ENCODE results near the gene SCGB3A1. TPM values are rescaled to one million over a fixed set of nuclear protein-coding genes. Genes with fewer than 3 reads are reported as not detected.

Gene SCGB3A1
- polyA plus RNA-seq, 4 donors = 0.22 to 0.90 TPM; not detected in 2

- no peak overlapping the region for H3K27ac ChIP-seq (ENCODE audit: low read depth in 1 of 3, low read length in 2 of 3)
- H3K4me3 ChIP-seq (ENCODE audit: low read depth in 1 of 3, low read length in 3 of 3) = no peak overlapping the region
- 74 to 88% (median 83%) methylated on average over 24 to 32 of the region's 32 CpGs for WGBS, 3 donors
- H3K9me3 ChIP-seq (ENCODE audit: control insufficient read depth in 2 of 2, insufficient read depth in 1 of 2, low read depth in 1 of 2, low read length in 1 of 2) = no peaks in the 10 kb centered on the region
- peaks cover 0 to 12% (median 6%) of the 10 kb centered on the region in 3 donors for H3K27me3 ChIP-seq (ENCODE audit: control insufficient read depth in 3 of 3, insufficient read depth in 3 of 3, low read length in 3 of 3)
- FAIRE-seq = no peak
- H3K4me1 ChIP-seq (ENCODE audit: control insufficient read depth in 3 of 3, insufficient read depth in 2 of 3, low read depth in 1 of 3, low read length in 2 of 3) = no peaks in the 10 kb centered on the region
- no peaks in the 10 kb centered on the region for H3K36me3 ChIP-seq (ENCODE audit: control insufficient read depth in 3 of 3, insufficient read depth in 2 of 3, low read depth in 1 of 3, low read length in 3 of 3)
- no peak for DNase-seq
Measured at GRCh38 chr5:180621311-180621710, 30.0 kb upstream of the SCGB3A1 start.

GRCh38 chr5:180620014-180620413 lies 28.7 kb upstream of the SCGB3A1 start:
- no peaks in the 10 kb centered on the region for H3K4me1 ChIP-seq (ENCODE audit: control insufficient read depth in 3 of 3, insufficient read depth in 2 of 3, low read depth in 1 of 3, low read length in 2 of 3)
- WGBS, 3 donors = 65 to 89% (median 77%) methylated on average over 14 of the region's 14 CpGs
- no peak overlapping the region for H3K27ac ChIP-seq (ENCODE audit: low read depth in 1 of 3, low read length in 2 of 3)
- no peak overlapping the region for H3K4me3 ChIP-seq (ENCODE audit: low read depth in 1 of 3, low read length in 3 of 3)
- H3K9me3 ChIP-seq (ENCODE audit: control insufficient read depth in 2 of 2, insufficient read depth in 1 of 2, low read depth in 1 of 2, low read length in 1 of 2) = no peaks in the 10 kb centered on the region
- FAIRE-seq = no peak
- no peak for DNase-seq
- H3K36me3 ChIP-seq (ENCODE audit: control insufficient read depth in 3 of 3, insufficient read depth in 2 of 3, low read depth in 1 of 3, low read length in 3 of 3) = no peaks in the 10 kb centered on the region
- H3K27me3 ChIP-seq (ENCODE audit: control insufficient read depth in 3 of 3, insufficient read depth in 3 of 3, low read length in 3 of 3) = peaks cover 0 to 12% (median 6%) of the 10 kb centered on the region in 3 donors

GRCh38 chr5:180619563-180619915 lies 28.2 kb upstream of the SCGB3A1 start:
- Histone ChIP-seq H3K27me3 (ENCODE audit: control insufficient read depth in 3 of 3, insufficient read depth in 3 of 3, low read length in 3 of 3) (peaks cover 0 to 12% (median 6%) of the 10 kb centered on the region in 3 donors), H3K27ac (ENCODE audit: low read depth in 1 of 3, low read length in 2 of 3) (no peak overlapping the region), H3K4me3 (ENCODE audit: low read depth in 1 of 3, low read length in 3 of 3) (no peak overlapping the region), H3K9me3 (ENCODE audit: control insufficient read depth in 2 of 2, insufficient read depth in 1 of 2, low read depth in 1 of 2, low read length in 1 of 2) (no peaks in the 10 kb centered on the region), H3K36me3 (ENCODE audit: control insufficient read depth in 3 of 3, insufficient read depth in 2 of 3, low read depth in 1 of 3, low read length in 3 of 3) (no peaks in the 10 kb centered on the region), H3K4me1 (ENCODE audit: control insufficient read depth in 3 of 3, insufficient read depth in 2 of 3, low read depth in 1 of 3, low read length in 2 of 3) (no peaks in the 10 kb centered on the region)
- FAIRE-seq (no peak), DNase-seq (no peak)
- 78 to 82% (median 81%) methylated on average over 22 of the region's 22 CpGs for WGBS, 3 donors

GRCh38 chr5:180618829-180619562 lies 27.7 kb upstream of the SCGB3A1 start:
- H3K4me3 ChIP-seq (ENCODE audit: low read depth in 1 of 3, low read length in 3 of 3) = peak overlapping the region in 1 of 3 donors; percentile 35
- no peak for FAIRE-seq

GRCh38 chr5:180618487-180618828 lies 27.2 kb upstream of the SCGB3A1 start:
- Histone ChIP-seq H3K4me1 (ENCODE audit: control insufficient read depth in 3 of 3, insufficient read depth in 2 of 3, low read depth in 1 of 3, low read length in 2 of 3) (no peaks in the 10 kb centered on the region), H3K27ac (ENCODE audit: low read depth in 1 of 3, low read length in 2 of 3) (no peak overlapping the region), H3K36me3 (ENCODE audit: control insufficient read depth in 3 of 3, insufficient read depth in 2 of 3, low read depth in 1 of 3, low read length in 3 of 3) (no peaks in the 10 kb centered on the region), H3K9me3 (ENCODE audit: control insufficient read depth in 2 of 2, insufficient read depth in 1 of 2, low read depth in 1 of 2, low read length in 1 of 2) (no peaks in the 10 kb centered on the region), H3K4me3 (ENCODE audit: low read depth in 1 of 3, low read length in 3 of 3) (no peak overlapping the region), H3K27me3 (ENCODE audit: control insufficient read depth in 3 of 3, insufficient read depth in 3 of 3, low read length in 3 of 3) (peaks cover 0 to 12% (median 6%) of the 10 kb centered on the region in 3 donors)
- no peak for DNase-seq
- WGBS, 3 donors = 24 to 30% (median 29%) methylated on average over 15 of the region's 15 CpGs
- no peak for FAIRE-seq

More at GRCh38 chr5:180618829-180619562, 27.7 kb upstream of the SCGB3A1 start:
- peak; percentile 6 to 50 for DNase-seq
- H3K36me3 ChIP-seq (ENCODE audit: control insufficient read depth in 3 of 3, insufficient read depth in 2 of 3, low read depth in 1 of 3, low read length in 3 of 3) = no peaks in the 10 kb centered on the region
- WGBS, 3 donors = 13 to 27% (median 15%) methylated on average over 52 to 90 of the region's 90 CpGs
- H3K27ac ChIP-seq (ENCODE audit: low read depth in 1 of 3, low read length in 2 of 3) = no peak overlapping the region
- peaks cover 0 to 12% (median 6%) of the 10 kb centered on the region in 3 donors for H3K27me3 ChIP-seq (ENCODE audit: control insufficient read depth in 3 of 3, insufficient read depth in 3 of 3, low read length in 3 of 3)
- H3K4me1 ChIP-seq (ENCODE audit: control insufficient read depth in 3 of 3, insufficient read depth in 2 of 3, low read depth in 1 of 3, low read length in 2 of 3) = no peaks in the 10 kb centered on the region
- no peaks in the 10 kb centered on the region for H3K9me3 ChIP-seq (ENCODE audit: control insufficient read depth in 2 of 2, insufficient read depth in 1 of 2, low read depth in 1 of 2, low read length in 1 of 2)

- DNase-seq (no peak), FAIRE-seq (no peak)
- Histone ChIP-seq H3K4me1 (ENCODE audit: control insufficient read depth in 3 of 3, insufficient read depth in 2 of 3, low read depth in 1 of 3, low read length in 2 of 3) (no peaks in the 10 kb centered on the region), H3K36me3 (ENCODE audit: control insufficient read depth in 3 of 3, insufficient read depth in 2 of 3, low read depth in 1 of 3, low read length in 3 of 3) (no peaks in the 10 kb centered on the region), H3K27ac (ENCODE audit: low read depth in 1 of 3, low read length in 2 of 3) (no peak overlapping the region), H3K9me3 (ENCODE audit: control insufficient read depth in 2 of 2, insufficient read depth in 1 of 2, low read depth in 1 of 2, low read length in 1 of 2) (no peaks in the 10 kb centered on the region), H3K27me3 (ENCODE audit: control insufficient read depth in 3 of 3, insufficient read depth in 3 of 3, low read length in 3 of 3) (peaks cover 0 to 5% (median under 1%) of the 10 kb centered on the region in 3 donors), H3K4me3 (ENCODE audit: low read depth in 1 of 3, low read length in 3 of 3) (no peak overlapping the region)
- 63 to 78% (median 72%) methylated on average over 11 of the region's 11 CpGs for WGBS, 3 donors
Measured at GRCh38 chr5:180613814-180614188, 22.5 kb upstream of the SCGB3A1 start.

GRCh38 chr5:180613188-180613813 lies 22.0 kb upstream of the SCGB3A1 start:
- no peak overlapping the region for H3K4me3 ChIP-seq (ENCODE audit: low read depth in 1 of 3, low read length in 3 of 3)
- no peak for FAIRE-seq
- H3K4me1 ChIP-seq (ENCODE audit: control insufficient read depth in 3 of 3, insufficient read depth in 2 of 3, low read depth in 1 of 3, low read length in 2 of 3) = no peaks in the 10 kb centered on the region
- 62 to 80% (median 69%) methylated on average over 16 to 19 of the region's 19 CpGs for WGBS, 3 donors
- H3K9me3 ChIP-seq (ENCODE audit: control insufficient read depth in 2 of 2, insufficient read depth in 1 of 2, low read depth in 1 of 2, low read length in 1 of 2) = no peaks in the 10 kb centered on the region
- no peaks in the 10 kb centered on the region for H3K36me3 ChIP-seq (ENCODE audit: control insufficient read depth in 3 of 3, insufficient read depth in 2 of 3, low read depth in 1 of 3, low read length in 3 of 3)
- H3K27me3 ChIP-seq (ENCODE audit: control insufficient read depth in 3 of 3, insufficient read depth in 3 of 3, low read length in 3 of 3) = peaks cover 0 to under 1% (median 0%) of the 10 kb centered on the region in 3 donors
- H3K27ac ChIP-seq (ENCODE audit: low read depth in 1 of 3, low read length in 2 of 3) = no peak overlapping the region
- no peak for DNase-seq

GRCh38 chr5:180612683-180613082 lies 21.4 kb upstream of the SCGB3A1 start:
- DNase-seq (no peak), FAIRE-seq (no peak)
- 73 to 84% (median 75%) methylated on average over 14 to 15 of the region's 15 CpGs for WGBS, 3 donors
- Histone ChIP-seq H3K9me3 (ENCODE audit: control insufficient read depth in 2 of 2, insufficient read depth in 1 of 2, low read depth in 1 of 2, low read length in 1 of 2) (no peaks in the 10 kb centered on the region), H3K27ac (ENCODE audit: low read depth in 1 of 3, low read length in 2 of 3) (no peak overlapping the region), H3K4me3 (ENCODE audit: low read depth in 1 of 3, low read length in 3 of 3) (no peak overlapping the region), H3K36me3 (ENCODE audit: control insufficient read depth in 3 of 3, insufficient read depth in 2 of 3, low read depth in 1 of 3, low read length in 3 of 3) (no peaks in the 10 kb centered on the region), H3K4me1 (ENCODE audit: control insufficient read depth in 3 of 3, insufficient read depth in 2 of 3, low read depth in 1 of 3, low read length in 2 of 3) (no peaks in the 10 kb centered on the region), H3K27me3 (ENCODE audit: control insufficient read depth in 3 of 3, insufficient read depth in 3 of 3, low read length in 3 of 3) (no peaks in the 10 kb centered on the region)
